H1 (cell line): Measurements from ENCODE around the gene CD63. TPM values are rescaled to one million over a fixed set of nuclear protein-coding genes. Genes with fewer than 3 reads are reported as not detected.

Experiments used
- CEBPB ChIP-seq: IDR thresholded peaks from 2 replicates; pipeline ENCODE4 v1.6.1; 2012; ENCODE audit warnings: low read depth, low read length
- CHD7 ChIP-seq: fragments of 300-600 bp; sonication (generic); IDR thresholded peaks from 2 replicates; pipeline ENCODE4 v1.7.1; 2012; ENCODE audit warnings: low read length, moderate library complexity, mild to moderate bottlenecking, inconsistent platforms; ENCODE audit not compliant: insufficient replicate concordance
- JUND ChIP-seq: IDR thresholded peaks from 2 replicates; pipeline ENCODE4 v1.6.1; 2011; ENCODE audit warnings: mild to moderate bottlenecking, improper control_type of control experiment, low read length
- KDM5A ChIP-seq: fragments of 200-600 bp; IDR thresholded peaks from 2 replicates; pipeline ENCODE4 v1.7.1; 2012; ENCODE audit warnings: mild to moderate bottlenecking, low read length, inconsistent platforms, mixed read lengths
- MAFK ChIP-seq: IDR thresholded peaks from 2 replicates; pipeline ENCODE4 v1.6.1; 2012; ENCODE audit warnings: low read depth, mild to moderate bottlenecking, improper control_type of control experiment, low read length
- RBBP5 ChIP-seq: IDR thresholded peaks from 2 replicates; pipeline ENCODE4 v1.7.1; 2012; ENCODE audit warnings: low read depth, mild to moderate bottlenecking, inconsistent platforms, low read length, moderate library complexity, borderline replicate concordance
- SIX5 ChIP-seq: IDR thresholded peaks from 2 replicates; pipeline ENCODE4 v1.6.1; 2011; ENCODE audit warnings: mild to moderate bottlenecking, low read depth, low read length
- SRF ChIP-seq: IDR thresholded peaks from 2 replicates; pipeline ENCODE4 v1.6.1; 2011; ENCODE audit warnings: mild to moderate bottlenecking, low read depth, low read length, moderate library complexity
- polyA plus RNA-seq, 7 experiments: library from polyadenylated mRNA; depleted of rRNA in 3 of 7; stranded (reverse) in 5 of 7; unstranded in 2 of 7; fragments of >200 nt in 5 of 7; fragments of 200-250 nt in 2 of 7; gene quantifications; 1 replicate in 5 of 7; 2 replicates in 1 of 7; 4 replicates in 1 of 7; pipeline versions ENCODE4 v1.2.1 to v1.2.3, GENCODE V29; 2011 to 2013; ENCODE audit warnings: missing spikeins in 2 of 7, mixed read lengths in 2 of 7
- total RNA-seq: library from RNA; stranded (reverse); fragmentation: NEBNext Ultra II Directional; extraction: Animal tissue kit (Norgen Biotek cat#: 25700); gene quantifications from 2 replicates; pipeline ENCODE4 v1.2.1, GENCODE V29; 2021

CD63 gene
- total and polyA plus RNA-seq, 2 of the 8 experiments (the other 6 are each of a cell fraction or from before 2014, with no cell fraction given): 440 to 526 TPM

DNA sequence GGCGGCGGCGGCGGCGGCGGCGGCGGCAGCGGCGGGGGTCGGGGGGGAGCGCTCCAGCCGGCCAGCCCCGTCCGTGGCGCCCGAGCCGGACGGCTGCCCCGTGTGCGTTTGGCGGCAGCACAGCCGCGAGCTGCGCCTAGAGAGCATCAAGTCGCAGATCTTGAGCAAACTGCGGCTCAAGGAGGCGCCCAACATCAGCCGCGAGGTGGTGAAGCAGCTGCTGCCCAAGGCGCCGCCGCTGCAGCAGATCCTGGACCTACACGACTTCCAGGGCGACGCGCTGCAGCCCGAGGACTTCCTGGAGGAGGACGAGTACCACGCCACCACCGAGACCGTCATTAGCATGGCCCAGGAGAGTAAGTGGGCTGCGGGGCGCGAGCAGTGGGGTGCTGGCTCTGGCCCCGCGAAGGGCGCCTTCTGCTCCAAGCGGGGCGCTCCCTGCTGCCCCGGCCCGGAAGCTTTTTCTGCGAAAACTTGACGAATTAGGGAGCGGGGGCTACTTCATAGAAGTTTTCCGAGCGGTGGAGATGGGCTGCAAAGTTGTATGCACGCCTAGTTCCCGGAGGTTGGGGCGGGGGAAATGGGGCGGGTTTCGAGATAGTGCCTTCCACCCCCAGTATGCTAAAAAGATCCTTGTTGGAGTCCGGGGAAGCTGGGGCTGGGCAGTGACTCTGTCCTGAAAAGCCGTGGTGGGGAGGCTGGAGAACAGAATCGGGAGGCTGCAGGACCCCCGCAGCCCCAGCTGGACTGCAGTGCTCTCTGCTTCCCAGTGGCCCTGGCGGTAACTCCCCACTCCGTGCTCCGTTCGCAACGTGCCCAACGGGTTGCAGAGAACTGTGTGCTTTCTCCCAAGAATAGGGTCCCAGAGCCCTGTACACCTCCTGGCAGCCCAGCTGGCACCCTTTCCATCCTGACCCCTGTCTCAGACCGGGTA lies 14.9 kb upstream of the CD63 start (continued):
- TF ChIP-seq CHD7: no peak
- 0 out of 2 replicates have a peak, but pooled peaks have one; percentile 44 for TF ChIP-seq RBBP5
- TF ChIP-seq MAFK: no peak
- no peak for TF ChIP-seq KDM5A
- no peak for TF ChIP-seq CEBPB
- no peak for TF ChIP-seq JUND
- TF ChIP-seq SIX5: no peak
- no peak for TF ChIP-seq SRF
